ENCODE measurements around the gene IGHMBP2.

DNA sequence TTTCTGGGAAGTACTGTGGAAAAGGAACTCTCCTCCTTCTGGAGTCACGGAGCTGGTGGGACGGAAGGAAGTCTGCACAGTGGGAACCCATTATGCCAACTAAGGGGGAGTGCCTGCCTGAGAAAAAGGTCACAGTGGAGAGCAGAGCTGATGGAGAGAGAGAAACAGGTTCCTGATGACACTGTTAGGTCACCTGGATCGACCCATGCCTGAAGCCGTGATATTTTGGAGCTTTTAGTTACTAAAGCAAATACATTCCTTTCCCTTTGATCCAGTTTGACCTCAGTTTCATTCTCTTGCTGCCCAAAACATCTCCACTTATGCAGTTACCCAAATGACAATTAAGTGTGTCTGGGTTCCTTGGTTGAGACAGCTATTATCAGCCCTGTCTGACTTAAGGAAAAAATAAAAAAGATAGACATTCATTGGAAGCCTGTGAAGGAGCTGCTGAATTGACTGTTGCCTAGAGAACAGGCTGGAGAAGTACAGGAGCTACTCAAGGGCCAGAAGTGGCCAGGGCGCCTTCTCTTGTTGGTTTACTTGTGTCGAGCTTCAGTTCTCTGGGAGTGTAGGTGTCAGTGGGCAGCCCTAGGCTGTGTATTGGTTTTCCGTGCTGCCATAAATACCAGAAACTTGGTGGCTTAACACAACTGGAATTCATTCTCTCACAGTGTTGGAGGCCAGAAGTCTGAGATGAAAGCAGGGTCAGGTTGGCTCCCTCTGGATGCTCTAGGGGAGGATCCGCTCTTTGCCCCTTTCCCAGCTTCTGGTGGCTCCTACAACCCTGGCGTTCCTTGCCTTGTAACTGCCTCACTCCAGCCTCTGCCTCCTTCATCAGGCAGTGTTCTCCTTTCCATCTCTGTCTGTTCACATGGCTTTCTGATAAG lies 63.4 kb downstream of the IGHMBP2 start:
- TF ChIP-seq, protein P1, sequence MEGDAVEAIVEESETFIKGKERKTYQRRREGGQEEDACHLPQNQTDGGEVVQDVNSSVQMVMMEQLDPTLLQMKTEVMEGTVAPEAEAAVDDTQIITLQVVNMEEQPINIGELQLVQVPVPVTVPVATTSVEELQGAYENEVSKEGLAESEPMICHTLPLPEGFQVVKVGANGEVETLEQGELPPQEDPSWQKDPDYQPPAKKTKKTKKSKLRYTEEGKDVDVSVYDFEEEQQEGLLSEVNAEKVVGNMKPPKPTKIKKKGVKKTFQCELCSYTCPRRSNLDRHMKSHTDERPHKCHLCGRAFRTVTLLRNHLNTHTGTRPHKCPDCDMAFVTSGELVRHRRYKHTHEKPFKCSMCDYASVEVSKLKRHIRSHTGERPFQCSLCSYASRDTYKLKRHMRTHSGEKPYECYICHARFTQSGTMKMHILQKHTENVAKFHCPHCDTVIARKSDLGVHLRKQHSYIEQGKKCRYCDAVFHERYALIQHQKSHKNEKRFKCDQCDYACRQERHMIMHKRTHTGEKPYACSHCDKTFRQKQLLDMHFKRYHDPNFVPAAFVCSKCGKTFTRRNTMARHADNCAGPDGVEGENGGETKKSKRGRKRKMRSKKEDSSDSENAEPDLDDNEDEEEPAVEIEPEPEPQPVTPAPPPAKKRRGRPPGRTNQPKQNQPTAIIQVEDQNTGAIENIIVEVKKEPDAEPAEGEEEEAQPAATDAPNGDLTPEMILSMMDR (IDR thresholded peaks at IDR 0.05; ENCODE audit: insufficient read depth, low read length, poor library complexity, severe bottlenecking): no peak
- no peak for TF ChIP-seq EZH2phosphoT487 (conservative IDR thresholded peaks at IDR 0.05; ENCODE audit: low read length)

Data from SU-DHL-6 (cell line).